MM.1S (cell line): ENCODE data around the gene CBFA2T2.

Source experiments
- CTCF ChIP-seq: fragments of 300-600 bp; sonication (generic); IDR thresholded peaks from 2 replicates; pipeline ENCODE4 v1.5.1; 2016; ENCODE audit warnings: antibody characterized with exemption, low read length, mixed read lengths
- EZH2 ChIP-seq: fragments of 300-600 bp; sonication (generic); optimal IDR thresholded peaks from 2 replicates; pipeline ENCODE3; 2017; ENCODE audit warnings: low read depth, mild to moderate bottlenecking, antibody characterized with exemption, low read length, mixed read lengths
- EZH2phosphoT487 ChIP-seq: fragments of 300-600 bp; sonication (generic); IDR thresholded peaks from 2 replicates; pipeline ENCODE4 v1.6.1; 2018; ENCODE audit warnings: antibody characterized with exemption, low read length

GRCh38 chr20:33670715-33671499 is 181.0 kb downstream of the CBFA2T2 start:
- no peak for TF ChIP-seq CTCF
- no peak for TF ChIP-seq EZH2
- no peak for TF ChIP-seq EZH2phosphoT487
